HEK293T (cell line): ENCODE data around the gene ITGA2.

Experiments used
- CTCF ChIA-PET: fragments of 350-600 bp; formaldehyde crosslinking; extraction: SDS; loops from one replicate; lab custom pipeline; 2021; ENCODE audit warnings: antibody characterized with exemption, inconsistent platforms; lab: Yijun Ruan, JAX
- POLR2A ChIA-PET: fragments of 350-600 bp; formaldehyde crosslinking; extraction: SDS; loops from one replicate; lab custom pipeline; 2020; ENCODE audit warnings: antibody characterized with exemption, inconsistent platforms; lab: Yijun Ruan, JAX
- DNase-seq: peaks from one replicate; pipeline ENCODE4 v3.0.0; 2012; ENCODE audit warnings: mixed read lengths; ENCODE audit errors: extremely low spot score
- ARNT ChIP-seq: fragments of 450-650 bp; IDR thresholded peaks from 2 replicates; pipeline ENCODE4 v1.6.1; 2017; ENCODE audit warnings: mild to moderate bottlenecking
- BHLHE40 ChIP-seq: fragments of 450-650 bp; IDR thresholded peaks from 2 replicates; pipeline ENCODE4 v1.6.1; 2016; ENCODE audit warnings: mild to moderate bottlenecking, moderate library complexity, borderline replicate concordance
- CTBP1 ChIP-seq: fragments of 450-650 bp; IDR thresholded peaks from 2 replicates; pipeline ENCODE4 v1.6.1; 2016; ENCODE audit warnings: borderline replicate concordance
- ELF4 ChIP-seq: fragments of 450-650 bp; IDR thresholded peaks from 2 replicates; pipeline ENCODE4 v1.6.1; 2017; ENCODE audit warnings: antibody characterized with exemption
- FOXA1 ChIP-seq: fragments of 450-650 bp; IDR thresholded peaks from 2 replicates; pipeline ENCODE4 v1.6.1; 2016; ENCODE audit warnings: mild to moderate bottlenecking
- FOXK2 ChIP-seq: fragments of 450-650 bp; IDR thresholded peaks from 2 replicates; pipeline ENCODE4 v1.6.1; 2016; ENCODE audit warnings: mild to moderate bottlenecking
- FOXM1 ChIP-seq: fragments of 450-650 bp; IDR thresholded peaks from 2 replicates; pipeline ENCODE4 v1.6.1; 2017; ENCODE audit warnings: mild to moderate bottlenecking, borderline replicate concordance
- HDGF ChIP-seq: fragments of 450-650 bp; IDR thresholded peaks from 2 replicates; pipeline ENCODE4 v1.6.1; 2017; ENCODE audit warnings: antibody characterized with exemption, borderline replicate concordance
- L3MBTL2 ChIP-seq: fragments of 450-650 bp; conservative IDR thresholded peaks from 2 replicates; pipeline ENCODE4 v1.6.1; 2016; ENCODE audit warnings: mild to moderate bottlenecking
- LEF1 ChIP-seq: fragments of 450-650 bp; IDR thresholded peaks from 2 replicates; pipeline ENCODE4 v1.6.1; 2017; ENCODE audit warnings: mild to moderate bottlenecking, borderline replicate concordance
- NFRKB ChIP-seq: fragments of 450-650 bp; IDR thresholded peaks from 2 replicates; pipeline ENCODE4 v1.6.1; 2016; ENCODE audit warnings: mild to moderate bottlenecking, moderate library complexity
- SP1 ChIP-seq: fragments of 450-650 bp; IDR thresholded peaks from 2 replicates; pipeline ENCODE4 v1.6.1; 2017
- SUZ12 ChIP-seq: fragments of 450-650 bp; IDR thresholded peaks from 2 replicates; pipeline ENCODE4 v1.6.1; 2016; ENCODE audit warnings: mild to moderate bottlenecking
- TARDBP ChIP-seq: fragments of 450-650 bp; IDR thresholded peaks from 2 replicates; pipeline ENCODE4 v1.6.1; 2016
- ZNF384 ChIP-seq: fragments of 450-650 bp; IDR thresholded peaks from 2 replicates; pipeline ENCODE4 v1.6.1; 2016
- TF ChIP-seq, protein P1 (sequence below): fragments of 450-650 bp; IDR thresholded peaks from 2 replicates; pipeline ENCODE4 v1.6.1; 2016

ITGA2 gene

DNA sequence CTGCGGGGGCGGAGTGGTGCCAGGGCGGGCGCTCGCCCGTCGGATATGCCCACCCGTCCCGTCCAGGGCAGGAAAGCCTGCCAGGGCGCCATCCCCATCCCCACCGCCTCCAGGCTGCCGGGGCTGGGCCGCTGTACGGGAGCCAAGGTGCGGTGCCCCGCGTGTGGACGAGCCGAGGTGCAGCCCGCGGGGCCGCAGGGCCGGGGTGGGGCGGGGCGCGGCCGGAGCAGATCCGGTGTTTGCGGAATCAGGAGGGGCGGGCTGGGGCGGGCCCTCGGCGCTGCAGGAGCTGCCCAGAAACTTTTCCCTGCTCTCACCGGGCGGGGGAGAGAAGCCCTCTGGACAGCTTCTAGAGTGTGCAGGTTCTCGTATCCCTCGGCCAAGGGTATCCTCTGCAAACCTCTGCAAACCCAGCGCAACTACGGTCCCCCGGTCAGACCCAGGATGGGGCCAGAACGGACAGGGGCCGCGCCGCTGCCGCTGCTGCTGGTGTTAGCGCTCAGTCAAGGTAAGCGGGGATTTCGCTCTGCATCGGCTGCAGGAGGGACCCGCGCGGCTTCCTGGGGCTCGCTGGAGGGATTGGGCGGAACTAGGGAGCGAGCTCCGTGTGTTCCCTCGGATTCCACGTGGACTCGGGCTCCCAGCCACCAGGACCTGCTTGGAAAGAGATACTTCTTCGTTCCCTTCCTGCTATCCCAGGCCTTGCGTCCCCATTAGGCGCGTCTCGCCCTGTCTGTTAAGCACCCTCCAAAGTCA lies at the start of gene ITGA2:
TSS of gene ITGA2 (plus strand) at position 328 of the 756 bp plus-strand sequence. CDS start at position 445, 117 bp downstream.
- peak; percentile 68 for DNase-seq
- TF ChIP-seq ZNF384: no peak
- TF ChIP-seq L3MBTL2: peak; percentile 42; the same call in 1 of the 2 replicates
- no peak for TF ChIP-seq BHLHE40
- ChIA-PET CTCF (interaction anchor here (0.7 kb wide), 1 partner anchor 1361 kb away, joined by 3 read pairs; no protein-coding TSS in a partner anchor), POLR2A (no interaction called here)

DNA sequence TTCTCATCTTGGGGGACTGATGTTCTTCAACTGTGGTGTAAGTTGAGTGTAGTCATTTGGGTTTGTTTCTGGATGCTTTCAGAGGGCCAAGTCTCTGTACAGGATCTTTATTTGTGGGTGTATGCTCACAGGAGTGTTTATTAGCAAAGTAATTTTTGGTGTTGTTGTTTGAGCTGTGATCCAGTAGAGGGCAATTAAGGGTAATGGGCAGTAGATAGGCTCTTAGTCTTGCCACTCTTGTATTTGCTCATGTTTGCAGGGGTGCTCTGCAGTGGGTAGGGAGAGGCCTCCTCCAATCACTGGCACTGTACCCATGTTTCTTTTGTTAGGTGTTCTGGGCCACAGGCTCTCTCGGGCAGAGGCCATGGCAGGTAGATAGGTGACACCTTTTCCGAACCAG lies 45.9 kb upstream of the ITGA2 start:
- DNase-seq: no peak
- CTCF ChIA-PET: no interaction called here
- TF ChIP-seq SUZ12 (no peak), HDGF (no peak), ZNF384 (no peak), FOXK2 (no peak), CTBP1 (no peak), LEF1 (no peak), BHLHE40 (no peak), ELF4 (no peak), NFRKB (no peak), SP1 (no peak), L3MBTL2 (no peak), TARDBP (no peak), FOXM1 (no peak), FOXA1 (no peak), ARNT (no peak)
- TF ChIP-seq, protein P1, sequence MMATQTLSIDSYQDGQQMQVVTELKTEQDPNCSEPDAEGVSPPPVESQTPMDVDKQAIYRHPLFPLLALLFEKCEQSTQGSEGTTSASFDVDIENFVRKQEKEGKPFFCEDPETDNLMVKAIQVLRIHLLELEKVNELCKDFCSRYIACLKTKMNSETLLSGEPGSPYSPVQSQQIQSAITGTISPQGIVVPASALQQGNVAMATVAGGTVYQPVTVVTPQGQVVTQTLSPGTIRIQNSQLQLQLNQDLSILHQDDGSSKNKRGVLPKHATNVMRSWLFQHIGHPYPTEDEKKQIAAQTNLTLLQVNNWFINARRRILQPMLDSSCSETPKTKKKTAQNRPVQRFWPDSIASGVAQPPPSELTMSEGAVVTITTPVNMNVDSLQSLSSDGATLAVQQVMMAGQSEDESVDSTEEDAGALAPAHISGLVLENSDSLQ: no peak
- POLR2A ChIA-PET: no interaction called here

DNA sequence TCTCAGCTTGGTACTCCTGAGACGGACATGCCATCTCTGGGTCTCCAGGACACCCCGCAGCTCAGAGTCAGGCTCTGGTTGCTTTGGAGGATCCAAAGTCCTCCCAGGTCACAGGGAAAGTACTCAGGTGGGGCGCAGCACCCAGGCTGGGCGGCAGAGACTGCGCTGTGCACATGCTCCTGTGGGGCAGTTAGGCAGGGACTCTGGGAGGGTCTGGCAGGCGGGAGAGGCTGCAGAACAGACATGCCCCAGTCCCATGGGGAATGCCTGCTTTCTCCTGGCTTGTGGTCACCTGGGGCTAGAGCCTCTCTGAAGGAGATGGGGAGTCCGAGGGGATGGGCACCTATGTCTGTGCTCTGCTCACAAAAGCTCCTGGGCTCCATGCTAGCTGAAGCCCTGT lies 45.3 kb upstream of the ITGA2 start:
- DNase-seq: no peak
- ChIA-PET CTCF (no interaction called here), POLR2A (no interaction called here)
- TF ChIP-seq FOXK2 (no peak), SUZ12 (no peak), ELF4 (no peak), LEF1 (no peak), ARNT (no peak), ZNF384 (no peak), BHLHE40 (no peak), TARDBP (no peak), L3MBTL2 (no peak), CTBP1 (no peak), NFRKB (no peak)

DNA sequence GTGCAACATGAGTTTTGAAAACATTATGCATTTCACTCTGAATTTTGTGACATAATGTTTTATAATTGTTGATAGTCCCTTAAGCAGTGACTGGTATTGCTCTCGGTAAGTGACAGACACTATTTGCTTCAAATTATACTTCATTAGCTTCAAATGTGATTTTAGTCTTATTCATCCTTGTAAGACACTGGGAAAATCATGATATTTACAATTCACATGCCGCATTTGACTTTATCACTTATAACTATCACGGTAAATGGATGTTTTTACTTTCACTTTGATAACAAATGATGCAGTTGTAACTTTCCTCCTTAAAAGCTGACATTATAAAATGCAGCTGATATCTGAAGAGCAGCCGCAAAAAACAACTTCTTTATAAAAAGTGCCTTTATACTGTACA lies 44.1 kb upstream of the ITGA2 start:
- CTCF ChIA-PET: no interaction called here
- TF ChIP-seq BHLHE40: no peak
- no peak for TF ChIP-seq ZNF384
- no peak for TF ChIP-seq SP1
- no peak for TF ChIP-seq HDGF
- TF ChIP-seq NFRKB: no peak
- no peak for TF ChIP-seq ELF4
- DNase-seq: no peak
- POLR2A ChIA-PET: interaction anchor here (0.7 kb wide), 1 partner anchor 165 kb away, joined by 3 read pairs; the partner anchor contains the start of gene MOCS2

DNA sequence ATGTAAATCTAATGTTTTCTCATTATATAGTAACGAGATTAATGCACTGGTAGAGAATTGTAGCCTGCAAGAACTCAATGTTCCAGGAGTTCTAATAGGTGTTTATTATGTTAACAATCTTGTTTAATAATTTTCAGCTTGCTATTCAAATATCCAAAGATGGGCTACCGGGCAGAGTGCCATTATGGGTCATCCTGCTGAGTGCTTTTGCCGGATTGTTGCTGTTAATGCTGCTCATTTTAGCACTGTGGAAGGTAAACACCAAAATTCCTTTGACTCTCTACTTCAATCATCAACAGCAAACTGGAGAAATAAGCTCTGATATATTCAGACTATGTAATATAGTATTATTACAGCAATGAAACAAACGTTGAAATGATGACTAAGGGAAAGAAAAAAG lies 41.9 kb upstream of the ITGA2 start:
- POLR2A ChIA-PET: no interaction called here

DNA sequence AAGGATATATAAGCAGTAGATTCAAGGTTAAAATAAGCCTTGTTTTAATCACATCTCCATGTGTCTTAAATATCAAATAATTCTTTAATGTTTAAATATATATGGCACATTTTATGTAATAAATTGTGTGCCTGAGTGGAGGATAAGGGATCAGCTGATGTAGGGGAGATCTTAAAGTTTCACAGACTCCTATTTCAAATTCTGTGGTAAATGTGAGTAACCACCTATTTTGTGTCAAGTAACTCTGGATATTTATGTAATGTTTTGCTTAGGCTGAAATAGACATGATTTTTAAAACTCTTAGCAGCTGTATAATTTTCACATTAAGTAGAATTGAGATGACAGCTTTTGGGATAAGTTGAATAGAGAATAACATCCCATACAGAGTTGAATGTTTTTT lies 41.3 kb upstream of the ITGA2 start:
- no peak for TF ChIP-seq SUZ12
- no peak for TF ChIP-seq L3MBTL2
- no peak for TF ChIP-seq HDGF
- no peak for TF ChIP-seq ELF4
- no peak for TF ChIP-seq SP1
- no peak for TF ChIP-seq TARDBP
- no peak for TF ChIP-seq FOXA1
- no peak for TF ChIP-seq FOXM1
- no peak for TF ChIP-seq ARNT
- no peak for TF ChIP-seq NFRKB
- TF ChIP-seq ZNF384: no peak
- TF ChIP-seq, protein P1: no peak
- no peak for TF ChIP-seq CTBP1
- POLR2A ChIA-PET: interaction anchor here (1.6 kb wide), 1 partner anchor 162 kb away, joined by 5 read pairs; the partner anchor contains the start of gene MOCS2
- CTCF ChIA-PET: interaction anchor here (0.6 to 2.6 kb wide), 7 partner anchors 142 to 1615 kb away, joined by 3 to 22 read pairs (median 4); no protein-coding TSS in a partner anchor
- no peak for DNase-seq

More for the DNA sequence above, 41.9 kb upstream of the ITGA2 start:
- no peak for DNase-seq
- TF ChIP-seq NFRKB (no peak), SUZ12 (no peak), FOXM1 (no peak), FOXK2 (no peak), LEF1 (no peak), ARNT (no peak), TARDBP (no peak), BHLHE40 (no peak), L3MBTL2 (no peak), ZNF384 (no peak), FOXA1 (no peak), HDGF (no peak), ELF4 (no peak), SP1 (no peak)
- TF ChIP-seq, protein P1: no peak
- CTCF ChIA-PET: interaction anchor here (2.6 kb wide), 1 partner anchor 150 kb away, joined by 22 read pairs; no protein-coding TSS in a partner anchor
